Gastroesophageal sphincter (tissue), 3 donors: ENCODE measurements around the gene PSD2.

Experiments used
- CTCF ChIP-seq, 4 experiments: fragments of 200-600 bp in 2 of 4; fragments of 450-650 bp in 2 of 4; sonication (generic) in 1 of 4; IDR thresholded peaks; one replicate each; pipeline ENCODE4 v1.5.1; 2017 to 2019; ENCODE audit warnings: antibody characterized with exemption in 4 of 4, mild to moderate bottlenecking in 2 of 4, moderate library complexity in 2 of 4
- POLR2AphosphoS5 ChIP-seq: sonication (generic); formaldehyde crosslinking; IDR thresholded peaks from one replicate; pipeline ENCODE4 v1.6.1; 2017; ENCODE audit warnings: antibody characterized with exemption

GRCh38 chr5:139861021-139861888 is 65.6 kb downstream of the PSD2 start:
- no peak for TF ChIP-seq CTCF (IDR thresholded peaks at IDR 0.05)
- TF ChIP-seq POLR2AphosphoS5: no peak
